Measurements from ENCODE around the gene PLA2R1. TPM values are rescaled to one million over a fixed set of nuclear protein-coding genes. Genes with fewer than 3 reads are reported as not detected.

PLA2R1 gene
- not detected in 2 replicates for total RNA-seq (2014; rRNA removed; shearing (Covaris generic))

- in situ Hi-C loops (cut with HindIII; ENCODE audit: low sequenced_read_pairs) = no loop called here
- peak; percentile 80 for DNase-seq (ENCODE audit: low spot score)
Observed at GRCh38 chr2:160062292-160063005, at the start of gene PLA2R1. TSS of gene PLA2R1 (minus strand) at chr2:160062615. CDS start at chr2:160062403, 212 bp downstream.

- in situ Hi-C loops (cut with HindIII; ENCODE audit: low sequenced_read_pairs) = no loop called here
- DNase-seq (ENCODE audit: low spot score) = no peak
Observed at GRCh38 chr2:160110674-160111239, 48.3 kb upstream of the PLA2R1 start.

DNA sequence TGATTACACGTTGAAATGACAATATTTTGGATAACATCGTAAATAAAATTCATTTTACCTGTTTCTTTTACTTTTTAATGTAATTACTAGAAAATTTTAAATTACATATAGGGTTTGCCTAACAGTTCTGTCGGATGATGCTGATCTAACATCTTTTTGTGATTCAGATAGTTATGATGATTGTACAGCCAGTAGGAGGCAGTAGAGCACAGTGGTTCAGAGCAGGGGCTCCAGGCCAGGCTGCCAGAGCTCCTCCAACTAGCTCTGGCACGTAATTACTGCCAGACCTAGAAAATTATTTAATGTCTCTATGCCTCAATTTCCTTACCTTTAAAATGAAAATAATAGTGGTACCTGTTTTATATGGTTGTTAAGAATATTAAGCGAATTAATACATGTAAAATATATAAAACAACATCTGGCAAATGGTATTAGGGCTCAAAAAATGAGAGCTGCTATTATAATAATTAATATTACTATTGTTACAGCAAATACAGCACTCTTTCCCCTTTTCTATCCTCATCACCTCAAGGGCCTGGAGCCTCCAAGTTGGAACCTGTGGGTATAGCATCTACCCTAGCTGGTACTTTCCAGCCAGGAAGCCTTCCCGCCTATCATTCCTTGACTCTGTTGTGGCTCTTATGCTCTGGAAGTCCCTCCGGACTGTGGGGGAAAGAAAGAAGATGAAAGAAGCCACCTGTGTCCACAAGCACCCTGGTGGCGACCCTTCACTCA is 47.7 kb upstream of the PLA2R1 start:
- DNase-seq (ENCODE audit: low spot score) = peak; percentile 30
- in situ Hi-C loops (cut with HindIII; ENCODE audit: low sequenced_read_pairs) = no loop called here

DNA sequence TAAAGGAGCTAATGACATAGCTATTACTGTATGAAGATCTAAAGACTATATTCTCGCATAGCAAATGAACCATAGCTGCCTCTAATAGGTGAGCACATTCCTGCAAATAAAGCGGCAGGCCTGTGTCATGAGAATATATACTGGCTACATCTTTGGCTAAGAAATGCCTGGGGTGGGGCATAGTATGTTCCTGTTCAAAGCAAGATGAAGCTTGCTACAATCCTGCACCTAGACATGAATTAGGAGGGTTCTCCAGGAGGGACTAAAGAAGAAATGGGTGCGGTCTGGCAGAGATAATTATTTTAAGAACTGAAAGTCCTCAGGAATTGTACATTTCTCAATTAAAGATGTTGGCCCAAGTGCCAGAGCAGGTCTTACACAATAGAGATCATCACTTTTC is 46.8 kb upstream of the PLA2R1 start:
- in situ Hi-C loops (cut with HindIII; ENCODE audit: low sequenced_read_pairs) = no loop called here
- DNase-seq (ENCODE audit: low spot score) = no peak

- DNase-seq (ENCODE audit: low spot score) = no peak
- in situ Hi-C loops (cut with HindIII; ENCODE audit: low sequenced_read_pairs) = no loop called here
Observed at GRCh38 chr2:160108646-160109045, 46.2 kb upstream of the PLA2R1 start.

GRCh38 chr2:160105366-160105765 is 43.0 kb upstream of the PLA2R1 start:
- no peak for DNase-seq (ENCODE audit: low spot score)
- in situ Hi-C loops (cut with HindIII; ENCODE audit: low sequenced_read_pairs) = no loop called here

DNA sequence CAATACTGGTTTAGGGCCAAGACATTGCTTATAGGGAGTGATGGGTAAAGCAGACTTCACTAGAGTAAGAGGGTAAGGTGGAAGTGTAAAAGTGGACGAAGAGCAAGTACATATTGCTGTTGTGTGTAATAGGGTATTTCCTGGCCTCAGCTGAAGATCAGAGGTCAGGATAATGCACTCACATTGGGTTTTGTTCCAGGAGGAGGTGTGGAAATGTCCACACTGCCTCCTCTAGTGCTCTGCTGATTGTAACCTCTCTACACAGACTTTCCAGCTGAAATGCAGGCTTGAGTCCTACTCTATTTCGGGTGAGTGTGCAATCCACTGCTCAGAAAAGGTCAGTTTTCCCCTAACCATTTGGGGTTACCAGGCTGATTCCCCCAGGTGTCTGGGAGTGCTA is 41.7 kb upstream of the PLA2R1 start:
- in situ Hi-C loops (cut with HindIII; ENCODE audit: low sequenced_read_pairs) = no loop called here

DNA sequence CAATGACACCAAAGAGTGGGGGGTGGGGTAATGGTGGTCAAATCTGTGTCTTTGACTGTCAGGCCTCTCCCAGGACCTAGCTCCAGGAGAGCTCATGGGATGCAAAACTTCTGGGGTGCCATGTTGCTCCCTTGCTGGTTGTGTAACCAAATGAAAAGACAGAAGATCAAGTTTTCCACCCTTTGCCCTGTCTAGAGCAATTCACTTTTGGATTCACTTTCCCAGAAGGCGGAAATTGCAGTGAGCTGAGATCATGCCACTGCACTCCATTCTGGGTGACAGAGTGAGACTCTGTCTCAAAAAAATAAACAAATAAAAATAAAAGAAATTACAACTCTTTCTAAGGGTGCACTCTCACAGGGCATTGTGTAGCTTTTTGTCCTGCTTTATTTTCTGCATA is 34.9 kb upstream of the PLA2R1 start:
- no peak for DNase-seq (ENCODE audit: low spot score)
- in situ Hi-C loops (cut with HindIII; ENCODE audit: low sequenced_read_pairs) = no loop called here

More for the DNA sequence above, 41.7 kb upstream of the PLA2R1 start:
- no peak for DNase-seq (ENCODE audit: low spot score)

DNA sequence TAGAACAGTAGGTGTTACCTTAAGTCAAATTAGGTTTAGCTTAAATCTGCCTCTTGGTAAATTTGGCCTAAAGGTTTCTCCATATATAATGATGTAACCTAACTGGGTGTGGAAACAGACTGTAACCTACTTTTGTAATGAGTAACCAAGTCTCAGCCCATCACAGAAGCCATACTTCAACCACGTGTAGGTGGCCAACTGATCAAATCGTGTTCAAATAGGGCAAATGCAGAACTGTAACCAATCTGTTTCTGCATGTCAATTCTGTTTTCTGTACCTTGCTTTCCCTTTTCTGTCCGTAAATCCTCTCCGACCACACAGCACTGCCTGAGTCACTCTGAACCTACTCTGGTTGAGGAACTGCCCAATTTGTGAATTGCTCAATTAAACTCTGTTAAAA is 34.0 kb upstream of the PLA2R1 start:
- DNase-seq (ENCODE audit: low spot score) = no peak
- in situ Hi-C loops (cut with HindIII; ENCODE audit: low sequenced_read_pairs) = no loop called here

DNA sequence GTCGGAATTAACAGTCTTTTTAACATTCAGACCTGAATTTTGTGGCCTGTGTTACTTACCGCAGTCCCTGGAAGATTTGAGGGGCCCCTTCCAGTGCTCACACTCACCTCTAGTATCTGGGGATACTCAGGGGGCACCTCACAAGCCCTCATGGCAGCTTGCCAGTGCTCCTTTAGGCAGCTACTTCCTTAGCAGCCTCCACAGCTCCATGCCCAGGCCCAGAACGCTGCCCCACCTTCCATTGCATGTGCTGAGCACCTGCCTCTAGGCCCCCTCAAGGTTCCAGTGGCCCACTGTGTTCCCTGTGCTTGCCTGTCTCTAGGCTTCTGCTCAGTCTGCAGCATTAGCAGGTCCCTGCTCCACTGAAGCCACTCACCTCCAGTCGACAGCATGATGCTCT is 30.0 kb upstream of the PLA2R1 start:
- in situ Hi-C loops (cut with HindIII; ENCODE audit: low sequenced_read_pairs) = no loop called here

DNA sequence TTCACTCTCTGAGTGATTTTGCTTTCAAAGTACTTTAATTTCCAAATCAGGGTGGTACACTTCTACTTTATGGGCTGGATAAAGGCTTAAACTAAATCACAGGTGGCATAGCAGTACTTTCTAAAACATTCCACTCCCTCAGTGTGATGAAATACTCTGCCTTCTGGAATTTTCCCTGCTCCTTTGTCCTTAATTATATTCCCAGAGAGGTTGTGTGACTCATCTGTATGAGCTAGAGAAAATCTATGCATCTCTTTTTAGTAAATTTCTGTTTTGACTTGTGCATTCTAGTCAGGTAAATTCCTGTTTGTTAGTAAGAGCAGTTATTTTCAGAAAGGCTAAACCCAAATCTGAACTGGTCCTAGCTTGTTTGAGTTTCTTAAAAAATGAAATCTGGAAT is 29.0 kb upstream of the PLA2R1 start:
- no peak for DNase-seq (ENCODE audit: low spot score)
- in situ Hi-C loops (cut with HindIII; ENCODE audit: low sequenced_read_pairs) = no loop called here

More for the DNA sequence above, 30.0 kb upstream of the PLA2R1 start:
- DNase-seq (ENCODE audit: low spot score) = no peak

GRCh38 chr2:160087854-160088745 is 25.7 kb upstream of the PLA2R1 start:
- DNase-seq (ENCODE audit: low spot score) = no peak
- in situ Hi-C loops (cut with HindIII; ENCODE audit: low sequenced_read_pairs) = no loop called here

DNA sequence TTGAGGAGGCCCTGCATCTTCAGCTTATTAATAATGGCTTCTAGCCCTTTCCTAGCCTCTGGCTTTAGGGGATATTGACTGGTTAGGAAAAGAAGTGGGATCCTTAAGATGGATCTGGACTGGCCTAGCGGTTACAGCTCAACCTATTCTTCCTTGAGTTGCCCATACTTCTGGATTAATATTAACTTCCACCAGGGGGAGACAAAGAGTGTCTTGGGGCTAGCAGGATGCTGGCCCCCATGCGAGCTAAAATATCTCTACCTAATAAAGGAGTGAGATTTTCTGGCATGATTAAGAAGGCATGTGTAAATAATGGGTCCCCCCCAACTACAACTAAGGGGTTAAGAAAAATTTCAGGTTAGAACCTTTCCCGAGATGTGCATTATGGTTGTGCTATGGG is 23.2 kb upstream of the PLA2R1 start:
- in situ Hi-C loops (cut with HindIII; ENCODE audit: low sequenced_read_pairs) = no loop called here
- no peak for DNase-seq (ENCODE audit: low spot score)

DNA sequence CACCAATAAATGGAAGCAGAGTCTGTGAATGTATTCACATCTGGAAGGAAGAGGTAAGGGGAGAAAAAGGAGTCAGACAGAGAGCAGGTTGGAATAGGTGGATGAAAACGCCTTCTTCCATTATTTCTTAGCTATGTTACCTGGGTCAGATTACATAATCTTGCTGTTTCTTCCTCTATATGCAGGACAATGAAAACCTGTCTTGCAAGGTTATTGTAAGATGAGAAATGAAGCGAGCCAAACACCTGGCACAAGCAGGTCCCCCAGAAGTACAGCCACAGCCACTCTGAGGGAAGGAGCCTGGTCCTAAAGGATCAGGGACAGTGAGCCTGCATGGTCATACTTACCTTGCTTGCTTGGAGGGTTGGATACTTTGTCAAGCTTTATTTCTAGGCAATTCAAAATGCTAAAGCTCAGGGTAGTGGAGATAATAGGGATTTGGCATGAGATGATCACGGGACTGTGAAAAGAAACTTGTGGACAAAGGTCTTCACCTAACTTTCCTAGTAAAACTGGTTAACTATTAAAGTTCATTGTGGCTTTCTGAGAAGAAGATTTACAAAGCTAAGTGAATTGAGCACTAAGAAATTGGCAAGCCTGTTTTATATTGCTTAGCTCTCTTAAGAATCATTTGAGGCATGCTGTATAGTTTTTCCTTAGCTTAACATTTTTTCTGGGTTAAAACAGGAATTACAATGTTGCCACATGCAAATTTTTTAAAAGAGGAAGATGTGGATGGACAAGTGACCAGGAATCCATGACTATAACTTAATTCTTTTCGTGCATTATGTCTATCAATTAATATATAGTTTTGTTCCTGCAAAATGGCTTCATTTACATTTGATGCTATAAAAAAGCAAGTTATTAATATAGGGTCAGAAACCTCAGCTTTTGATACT is 15.7 kb upstream of the PLA2R1 start:
- in situ Hi-C loops (cut with HindIII; ENCODE audit: low sequenced_read_pairs) = no loop called here
- no peak for DNase-seq (ENCODE audit: low spot score)

GRCh38 chr2:160076914-160077313 is 14.5 kb upstream of the PLA2R1 start:
- in situ Hi-C loops (cut with HindIII; ENCODE audit: low sequenced_read_pairs) = no loop called here
- DNase-seq (ENCODE audit: low spot score) = no peak

DNA sequence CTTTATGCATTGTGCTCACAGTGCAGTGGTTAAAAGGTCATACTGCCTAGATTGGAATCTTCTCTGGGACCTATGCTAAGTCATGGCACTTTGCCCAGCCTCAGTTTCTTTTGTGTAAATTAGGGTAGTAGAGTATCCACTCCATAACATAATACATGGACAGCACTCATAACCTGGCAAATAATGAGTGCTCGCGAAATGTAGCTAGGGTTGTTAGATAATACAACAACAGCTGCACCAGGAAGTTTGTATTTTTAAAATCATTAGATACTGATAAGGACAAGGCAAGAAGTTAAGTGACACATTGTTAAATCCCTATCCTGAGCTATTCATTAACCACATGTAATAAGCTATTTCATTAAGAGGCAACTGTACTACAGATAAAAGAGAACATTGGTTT is 13.8 kb upstream of the PLA2R1 start:
- DNase-seq (ENCODE audit: low spot score) = no peak

GRCh38 chr2:160075171-160075570 is 12.8 kb upstream of the PLA2R1 start:
- DNase-seq (ENCODE audit: low spot score) = no peak
- in situ Hi-C loops (cut with HindIII; ENCODE audit: low sequenced_read_pairs) = no loop called here

More for the DNA sequence above, 13.8 kb upstream of the PLA2R1 start:
- in situ Hi-C loops (cut with HindIII; ENCODE audit: low sequenced_read_pairs) = no loop called here

DNA sequence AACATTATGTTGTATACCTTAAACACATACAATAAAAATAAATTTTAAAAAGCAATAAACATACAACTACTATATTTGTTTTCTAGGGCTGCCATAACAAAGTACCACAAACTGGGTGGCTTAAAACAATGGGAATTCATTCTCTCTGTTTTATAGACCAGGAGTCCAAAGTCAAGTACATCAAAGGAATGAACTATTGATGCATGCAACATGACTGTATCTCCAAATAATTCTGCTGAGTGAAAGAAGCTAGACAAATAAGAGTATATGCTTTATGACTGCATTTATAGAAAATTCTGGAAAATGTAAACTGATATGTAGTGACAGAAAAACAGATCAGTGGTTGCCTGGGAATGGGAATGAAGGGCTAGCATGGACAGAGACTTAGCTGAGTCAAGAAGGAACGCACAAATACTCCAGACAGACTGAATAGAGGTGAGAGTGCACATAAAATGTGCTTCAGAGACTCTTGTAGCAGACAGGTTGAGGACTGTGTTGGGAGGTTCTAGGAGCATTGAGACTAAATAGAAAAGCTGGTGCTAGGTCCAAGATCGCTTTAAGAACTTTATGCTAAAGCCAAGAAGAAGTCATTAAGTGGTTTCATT is 11.0 kb upstream of the PLA2R1 start:
- in situ Hi-C loops (cut with HindIII; ENCODE audit: low sequenced_read_pairs) = no loop called here
- no peak for DNase-seq (ENCODE audit: low spot score)
